ENCODE measurements around the gene HOPX.
"Not testable (repeated sequence)": the region's sequence is repeated elsewhere in the genome, so short reads cannot be mapped to it uniquely, and the experiment has no call there.

Gene HOPX

DNA sequence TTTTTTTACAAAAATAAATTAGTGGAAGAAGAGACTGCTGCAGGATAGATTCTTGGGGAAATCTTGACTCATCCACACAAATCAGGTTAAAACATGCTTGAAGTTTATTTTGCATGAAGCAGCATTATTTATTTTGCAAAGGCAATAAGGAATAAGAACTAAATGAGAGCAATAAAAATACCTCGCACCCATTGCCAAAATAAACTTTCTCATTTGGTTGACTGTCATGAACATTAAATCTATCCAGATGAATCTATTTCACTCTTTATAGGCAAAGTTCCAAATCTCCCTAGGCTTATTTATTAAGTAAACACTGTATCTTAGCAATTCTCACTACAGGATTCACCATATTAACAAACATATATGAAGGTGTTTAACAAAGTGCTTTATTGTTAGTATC is 58.9 kb downstream of the HOPX start:
- no peak for DNase-seq

DNA sequence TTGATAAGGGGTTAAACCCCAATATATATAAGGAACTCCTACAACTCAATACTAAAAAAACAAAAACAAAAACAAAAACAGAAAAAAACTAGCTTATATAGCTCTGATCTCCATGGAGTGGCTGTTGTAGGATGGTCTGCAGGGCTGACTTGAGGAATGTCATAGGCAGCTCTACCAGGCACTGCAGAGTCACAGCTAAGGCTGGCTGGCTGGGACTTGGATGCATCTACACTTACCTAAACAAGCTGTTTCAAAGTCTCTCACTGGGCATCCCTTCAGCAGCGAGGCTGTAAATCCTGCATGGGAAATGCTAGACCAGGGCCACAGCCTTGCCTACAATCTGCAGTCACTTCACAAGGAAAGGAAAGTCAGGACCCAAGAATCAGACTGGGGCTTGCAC is 61.3 kb downstream of the HOPX start:
- DNase-seq, result no peak

DNA sequence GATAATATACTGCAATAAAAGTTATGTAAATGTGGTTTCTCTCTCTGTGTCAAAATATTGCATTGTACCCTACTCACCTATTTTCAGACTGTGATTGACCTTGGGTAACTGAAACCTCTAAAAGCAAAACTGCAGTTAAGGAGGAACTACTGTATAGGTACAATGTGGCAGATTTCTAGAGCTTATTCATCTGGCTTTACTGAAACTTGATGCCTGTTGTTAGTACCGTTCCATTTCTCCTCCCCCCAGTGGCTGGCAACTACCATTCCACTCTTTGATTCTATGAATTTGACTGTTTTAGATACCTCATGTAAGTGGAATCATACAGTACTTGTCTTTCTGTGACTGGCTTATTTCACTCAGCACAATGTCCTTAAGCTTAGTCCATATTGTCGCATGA is 61.9 kb downstream of the HOPX start:
- DNase-seq, result no peak

DNA sequence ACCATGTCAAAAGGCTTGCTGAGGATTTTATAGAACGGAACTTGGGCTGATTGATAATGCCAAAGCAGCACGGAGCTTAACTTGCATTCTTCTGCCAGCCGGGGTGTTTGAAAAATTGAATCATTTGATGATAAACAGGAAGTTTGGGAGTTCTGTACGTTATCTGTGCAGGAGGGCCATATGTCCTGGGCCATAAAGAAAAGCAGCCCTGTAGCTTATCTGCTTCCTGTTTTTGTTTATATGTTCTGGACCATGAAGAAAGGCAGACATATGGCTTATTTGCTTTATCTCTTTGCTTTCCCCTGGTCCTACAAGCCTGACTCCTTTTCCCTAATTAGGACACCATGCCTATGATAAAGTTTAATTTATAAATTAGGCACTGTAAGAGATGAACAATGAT is 62.4 kb downstream of the HOPX start:
- no peak for DNase-seq

DNA sequence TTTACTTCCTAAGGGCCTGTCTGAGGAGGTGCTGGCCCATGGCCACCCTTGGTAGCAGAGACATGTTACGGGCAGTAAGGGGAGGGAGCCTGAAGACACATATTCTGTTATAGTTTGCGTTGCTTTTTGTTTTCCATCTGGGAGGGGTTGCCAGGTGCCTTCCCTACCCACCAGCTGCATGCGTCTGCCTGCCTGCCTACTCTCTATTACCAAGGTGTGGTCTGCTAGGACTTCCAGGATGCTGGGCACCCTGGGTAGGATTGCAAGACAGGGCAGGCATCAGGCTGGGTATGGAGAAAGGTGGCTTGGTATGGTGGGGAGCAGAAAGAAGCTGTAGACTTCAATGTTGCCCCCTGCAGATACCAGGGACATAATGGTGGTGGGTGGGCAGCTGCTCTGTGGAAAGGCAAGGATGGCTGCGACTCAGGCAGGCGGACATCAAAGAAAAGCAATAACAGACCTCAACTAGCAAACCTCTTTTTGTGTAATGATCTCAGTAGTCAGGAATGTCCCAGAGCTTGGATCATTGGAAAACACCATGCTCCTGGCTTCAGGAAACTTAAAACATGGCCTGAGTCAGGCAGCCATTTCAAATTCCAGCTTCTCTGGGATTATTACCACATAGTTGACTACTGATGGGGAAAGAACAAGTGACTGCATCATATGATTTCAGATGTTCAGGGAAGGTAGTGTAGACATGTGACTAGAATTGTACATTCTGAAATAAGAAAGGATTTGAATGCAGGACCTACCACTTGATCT is 67.8 kb downstream of the HOPX start:
- DNase-seq, result no peak

DNA sequence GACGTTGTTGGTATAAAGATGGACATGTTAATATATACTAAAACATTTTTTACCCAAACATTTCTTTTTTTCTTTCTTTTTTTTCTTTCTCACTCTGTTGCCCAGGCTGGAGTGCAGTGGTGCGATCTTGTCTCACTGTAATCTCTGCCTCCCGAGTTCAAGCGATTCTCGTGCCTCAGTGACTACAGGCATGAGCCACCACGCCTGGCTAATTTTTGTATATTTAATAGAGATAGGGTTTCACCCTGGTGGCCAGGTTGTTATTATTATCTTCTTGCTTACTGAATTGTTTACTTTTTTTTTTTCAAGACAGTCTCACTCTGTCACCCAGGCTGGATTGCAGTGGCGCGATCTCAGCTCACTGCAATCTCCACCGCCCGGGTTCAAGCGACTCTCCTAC is 68.8 kb downstream of the HOPX start:
- no peak for DNase-seq

DNA sequence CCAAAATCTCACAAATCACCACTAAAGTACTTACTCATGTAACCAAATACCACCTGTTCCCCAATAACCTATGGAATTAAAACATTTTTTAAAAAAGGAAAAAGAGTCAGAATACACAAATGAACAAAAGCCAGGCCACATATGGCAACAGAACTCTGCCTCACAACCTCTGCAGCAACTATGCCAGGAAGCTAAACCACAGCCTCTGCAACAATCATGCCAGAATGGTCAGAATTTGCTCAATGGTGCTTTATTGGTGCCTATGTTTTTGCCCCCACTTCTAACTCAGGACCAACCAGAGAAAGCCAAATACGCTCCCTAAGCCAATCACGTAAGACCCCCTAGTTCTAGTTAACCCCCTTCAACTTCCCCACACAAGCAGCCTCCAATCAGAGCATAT is 69.6 kb downstream of the HOPX start:
- no peak for DNase-seq

DNA sequence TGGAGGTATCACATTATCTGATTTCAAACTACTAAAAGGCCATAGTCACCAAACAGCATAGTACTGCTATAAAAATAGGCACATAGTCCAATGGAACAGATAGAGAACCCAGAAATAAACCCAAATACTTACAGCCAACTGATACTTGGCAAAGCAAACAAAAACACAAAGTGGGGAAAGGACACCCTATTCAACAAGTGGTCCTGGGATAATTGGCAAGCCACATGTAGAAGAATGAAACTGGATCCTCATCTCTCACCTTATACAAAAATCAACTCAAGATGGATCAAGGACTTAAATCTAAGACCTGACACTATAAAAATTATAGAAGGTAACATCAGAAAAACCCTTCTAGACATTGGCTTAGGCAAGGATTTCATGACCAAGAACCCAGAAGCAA is 70.9 kb downstream of the HOPX start:
- not testable (repeated sequence) for DNase-seq

DNA sequence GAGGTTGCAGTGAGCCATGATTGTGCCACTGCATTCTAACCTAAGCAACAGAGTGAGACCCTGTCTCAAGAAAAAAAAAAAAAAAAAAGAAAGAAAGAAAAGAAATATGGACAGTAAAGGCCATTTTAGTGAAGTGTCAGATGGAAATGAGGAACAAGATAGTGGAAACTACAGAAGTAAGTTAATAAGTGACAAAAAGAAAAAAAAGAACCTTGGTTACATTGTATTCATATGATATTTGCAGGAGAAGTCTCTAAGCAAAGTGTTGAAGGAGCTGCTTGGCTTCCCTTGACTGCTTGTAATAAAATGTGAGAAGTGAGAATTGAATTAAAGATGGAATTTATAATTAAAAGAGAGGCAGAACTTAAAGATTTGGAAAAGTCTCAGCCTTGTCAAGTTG is 73.2 kb downstream of the HOPX start:
- DNase-seq, result no peak

DNA sequence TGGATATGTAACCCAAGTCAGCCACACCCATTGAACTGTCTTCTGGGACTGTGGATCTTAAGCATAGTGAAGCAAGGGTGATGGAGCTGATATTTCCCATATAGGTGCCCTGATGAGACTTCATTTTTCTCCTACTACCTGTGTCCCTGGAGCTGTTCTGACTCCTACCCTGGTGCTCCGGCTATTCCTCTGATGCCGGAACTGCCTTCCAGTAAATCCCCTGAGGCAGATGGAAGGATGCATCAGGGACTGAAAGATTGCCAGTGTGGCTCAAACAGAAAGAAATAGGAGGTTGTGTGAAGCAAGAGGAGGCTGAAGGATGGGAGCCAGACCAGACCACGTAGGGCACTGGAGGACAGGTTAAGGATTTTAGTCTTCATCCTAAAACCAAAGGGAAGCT is 74.7 kb downstream of the HOPX start:
- no peak for DNase-seq

DNA sequence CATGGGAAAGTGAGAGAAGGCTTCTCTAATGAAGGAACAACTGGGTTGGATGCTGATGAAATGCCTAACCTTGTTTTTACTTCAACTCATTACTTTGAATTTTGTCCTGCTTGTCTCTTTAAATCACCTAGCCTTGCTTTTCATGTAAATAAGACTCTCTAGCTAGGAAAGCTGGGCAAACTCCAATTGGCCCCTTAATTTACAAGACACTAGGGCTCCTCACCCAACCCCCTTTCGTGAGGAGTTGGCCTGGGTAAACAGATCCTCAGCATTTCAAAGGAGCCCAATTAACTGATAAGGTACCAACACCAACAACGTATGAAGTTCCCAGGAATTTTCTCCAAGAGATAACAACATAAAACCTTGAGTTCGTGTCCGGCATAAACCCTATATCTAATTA is 75.6 kb downstream of the HOPX start:
- DNase-seq, result not testable (repeated sequence)

DNA sequence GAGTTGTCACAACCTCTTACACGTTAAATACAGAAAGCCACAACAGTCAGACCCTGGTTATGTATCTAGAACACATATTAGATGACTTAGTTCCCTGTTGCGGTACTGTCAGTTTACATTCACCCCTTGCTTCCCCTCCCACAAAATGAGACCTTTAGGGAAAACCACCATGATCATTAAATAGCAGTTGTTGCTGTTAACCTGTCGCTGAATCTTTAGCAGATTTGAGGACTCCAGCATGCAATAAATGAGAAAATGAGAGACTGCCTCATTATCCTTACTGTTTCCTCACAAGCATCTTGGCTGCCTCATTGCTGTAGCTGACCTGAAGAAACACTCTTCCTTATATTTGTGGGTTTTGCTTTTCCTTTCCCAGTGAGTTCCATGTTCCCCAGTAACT is 77.8 kb downstream of the HOPX start:
- DNase-seq, result no peak

Data from SW 1271 (cell line).